GM13976 (cell line): ENCODE measurements around the gene TBX19.

Source experiments
- DNase-seq: peaks from one replicate; pipeline ENCODE4 v3.0.0; 2012; ENCODE audit warnings: low spot score
- CTCF ChIP-seq: IDR thresholded peaks from 2 replicates; pipeline ENCODE4 v1.5.1; 2012; ENCODE audit warnings: borderline replicate concordance, mild to moderate bottlenecking; ENCODE audit not compliant: insufficient read depth; ENCODE audit errors: extremely low read depth, missing control alignments, control extremely low read depth
- in situ Hi-C: fragments of 300-500 bp; cut with MboI; formaldehyde crosslinking; loops from one replicate; pipeline ENCODE4 v1.12.0; 2022; ENCODE audit warnings: low sequenced_read_pairs, mixed read lengths, inconsistent platforms; ENCODE audit not compliant: unreplicated experiment

Gene TBX19

GRCh38 chr1:168312718-168313604 lies 32.3 kb downstream of the TBX19 start:
- TF ChIP-seq CTCF = no peak
- in situ Hi-C loops = no loop called here
- DNase-seq = peak; percentile 44

GRCh38 chr1:168316142-168316541 lies 35.5 kb downstream of the TBX19 start:
- no peak for TF ChIP-seq CTCF
- no peak for DNase-seq
- in situ Hi-C loops = no loop called here

- in situ Hi-C loops = no loop called here
- no peak for DNase-seq
- TF ChIP-seq CTCF = no peak
These were observed 36.6 kb downstream of the TBX19 start for GRCh38 chr1:168317309-168317708.

GRCh38 chr1:168319691-168320090 lies 39.0 kb downstream of the TBX19 start:
- in situ Hi-C loops = no loop called here
- DNase-seq = no peak
- no peak for TF ChIP-seq CTCF

- TF ChIP-seq CTCF = no peak
- no peak for DNase-seq
- in situ Hi-C loops = no loop called here
These were observed 39.5 kb downstream of the TBX19 start for GRCh38 chr1:168320149-168320548.

GRCh38 chr1:168320800-168321450 lies 40.2 kb downstream of the TBX19 start:
- in situ Hi-C loops = no loop called here
- DNase-seq = no peak

More at GRCh38 chr1:168320800-168321450, 40.2 kb downstream of the TBX19 start:
- TF ChIP-seq CTCF = no peak
